ENCODE measurements around the gene FIG4. TPM values are rescaled to one million over a fixed set of nuclear protein-coding genes. Genes with fewer than 3 reads are reported as not detected.
"Not testable (repeated sequence)": the region's sequence is repeated elsewhere in the genome, so short reads cannot be mapped to it uniquely, and the experiment has no call there.

The FIG4 gene
- total RNA-seq, 4 donors from 2014 or later, result 12.5 to 23.0 (median 19.3) TPM

GRCh38 chr6:109701221-109701620 is 10.1 kb downstream of the FIG4 start:
- no peaks in the 10 kb centered on the region for H3K4me1 ChIP-seq
- ATAC-seq, result no peak
- no peak overlapping the region for H3K4me3 ChIP-seq
- H3K9me3 ChIP-seq, result no peaks in the 10 kb centered on the region
- WGBS, 2 donors (ENCODE audit: low coverage in 1 of 2), result 90% methylated on average over 4 of the region's 4 CpGs; no CpG with 5 or more reads in 1 of the 2 donors
- no peak overlapping the region for H3K27ac ChIP-seq
- no peaks in the 10 kb centered on the region for H3K27me3 ChIP-seq
- no peaks in the 10 kb centered on the region for H3K36me3 ChIP-seq
- no peak for TF ChIP-seq POLR2A (IDR thresholded peaks at IDR 0.05)

- H3K27ac ChIP-seq, result no peak overlapping the region
- H3K9me3 ChIP-seq, result no peaks in the 10 kb centered on the region
- ATAC-seq, result no peak
- no peaks in the 10 kb centered on the region for H3K36me3 ChIP-seq
- 71 to 80% methylated on average over 1 of the region's 2 CpGs for WGBS, 2 donors (ENCODE audit: low coverage in 1 of 2)
- H3K4me1 ChIP-seq, result no peaks in the 10 kb centered on the region
- TF ChIP-seq POLR2A (IDR thresholded peaks at IDR 0.05), result no peak
- TF ChIP-seq EP300 (IDR thresholded peaks at IDR 0.05), result no peak
- no peak for TF ChIP-seq CTCF (IDR thresholded peaks at IDR 0.05)
- TF ChIP-seq POLR2AphosphoS5 (IDR thresholded peaks at IDR 0.05), result no peak
- no peak overlapping the region for H3K4me3 ChIP-seq
- no peaks in the 10 kb centered on the region for H3K27me3 ChIP-seq
Measured at GRCh38 chr6:109701774-109702173, 10.7 kb downstream of the FIG4 start.

GRCh38 chr6:109702791-109703190 is 11.7 kb downstream of the FIG4 start:
- 39 to 81% methylated on average over 2 to 4 of the region's 4 CpGs for WGBS, 2 donors (ENCODE audit: low coverage in 1 of 2)
- H3K36me3 ChIP-seq, result no peaks in the 10 kb centered on the region
- ATAC-seq, result no peak
- TF ChIP-seq CTCF (IDR thresholded peaks at IDR 0.05), result no peak
- no peak for TF ChIP-seq POLR2AphosphoS5 (IDR thresholded peaks at IDR 0.05)
- no peak for TF ChIP-seq EP300 (IDR thresholded peaks at IDR 0.05)
- no peaks in the 10 kb centered on the region for H3K4me1 ChIP-seq
- H3K9me3 ChIP-seq, result no peaks in the 10 kb centered on the region
- no peak overlapping the region for H3K27ac ChIP-seq
- H3K27me3 ChIP-seq, result no peaks in the 10 kb centered on the region
- H3K4me3 ChIP-seq, result no peak overlapping the region

- H3K27ac ChIP-seq, result no peak overlapping the region
- H3K4me3 ChIP-seq, result no peak overlapping the region
- TF ChIP-seq CTCF (IDR thresholded peaks at IDR 0.05) (peak; percentile 93 to 96 (median 94)), POLR2AphosphoS5 (IDR thresholded peaks at IDR 0.05) (no peak), POLR2A (IDR thresholded peaks at IDR 0.05) (no peak)
- H3K4me1 ChIP-seq, result no peaks in the 10 kb centered on the region
- no peaks in the 10 kb centered on the region for H3K27me3 ChIP-seq
- no peaks in the 10 kb centered on the region for H3K36me3 ChIP-seq
- WGBS, 2 donors (ENCODE audit: low coverage in 1 of 2), result 14 to 17% methylated on average over 7 of the region's 7 CpGs
- peak; percentile 90 for ATAC-seq
- no peaks in the 10 kb centered on the region for H3K9me3 ChIP-seq
Measured at GRCh38 chr6:109705258-109705657, 14.2 kb downstream of the FIG4 start.

- ATAC-seq, result no peak
- Histone ChIP-seq H3K36me3 (no peaks in the 10 kb centered on the region), H3K27ac (no peak overlapping the region), H3K9me3 (no peaks in the 10 kb centered on the region), H3K4me1 (no peaks in the 10 kb centered on the region), H3K27me3 (no peaks in the 10 kb centered on the region), H3K4me3 (no peak overlapping the region)
- WGBS, 2 donors (ENCODE audit: low coverage in 1 of 2), result 52 to 76% methylated on average over 4 to 6 of the region's 6 CpGs
- TF ChIP-seq POLR2AphosphoS5 (IDR thresholded peaks at IDR 0.05), result no peak
- no peak for TF ChIP-seq POLR2A (IDR thresholded peaks at IDR 0.05)
- no peak for TF ChIP-seq EP300 (IDR thresholded peaks at IDR 0.05)
- no peak for TF ChIP-seq CTCF (IDR thresholded peaks at IDR 0.05)
Measured at GRCh38 chr6:109706513-109706912, 15.4 kb downstream of the FIG4 start.

- H3K36me3 ChIP-seq, H3K27me3 ChIP-seq, H3K4me1 ChIP-seq, H3K4me3 ChIP-seq, H3K27ac ChIP-seq, H3K9me3 ChIP-seq, ATAC-seq: not testable (repeated sequence)
- WGBS, 2 donors (ENCODE audit: low coverage in 1 of 2), result 100% methylated on average over 1 to 2 of the region's 2 CpGs
Measured at GRCh38 chr6:109708099-109708498, 17.0 kb downstream of the FIG4 start.

Measured in gastroesophageal sphincter (tissue), 4 donors.